Measurements from ENCODE around the gene DDX4.
"Not testable (repeated sequence)": the region's sequence is repeated elsewhere in the genome, so short reads cannot be mapped to it uniquely, and the experiment has no call there.

The DDX4 gene

GRCh38 chr5:55694152-55694830 is 43.6 kb upstream of the DDX4 start (continued):
- TF ChIP-seq ZNF292 (tag by site-specific recombination; IDR thresholded peaks at IDR 0.05; ENCODE audit: borderline replicate concordance, low read depth), result no peak
- TF ChIP-seq ZFP69B (tag by site-specific recombination; IDR thresholded peaks at IDR 0.05), result no peak
- no peak for TF ChIP-seq ZNF416 (tag by site-specific recombination; IDR thresholded peaks at IDR 0.05)
- TF ChIP-seq ZNF18 (tag by site-specific recombination; IDR thresholded peaks at IDR 0.05), result no peak

- H3K4me3 ChIP-seq (ENCODE audit: low read depth, low read length); H3K27ac ChIP-seq (ENCODE audit: extremely low read depth, low read depth, low read length); H3K9me3 ChIP-seq (ENCODE audit: control insufficient read depth, insufficient read depth, low read depth, low read length); H3K4me1 ChIP-seq (ENCODE audit: control insufficient read depth, insufficient read depth, low read length); CTCF ChIA-PET; POLR2A ChIA-PET: not testable (repeated sequence)
- H3K36me3 ChIP-seq (ENCODE audit: control insufficient read depth in 2 of 2, insufficient read depth in 1 of 2, low read length in 2 of 2), result peaks cover 11 to 12% of the 10 kb centered on the region in 2 experiments; a peak in 2 of 3 replicates
Measured at GRCh38 chr5:55696704-55697103, 41.2 kb upstream of the DDX4 start.

GRCh38 chr5:55699041-55699688 is 38.7 kb upstream of the DDX4 start:
- POLR2A ChIA-PET, result no interaction called here
- peaks cover 10 to 21% of the 10 kb centered on the region in 2 experiments for H3K36me3 ChIP-seq (ENCODE audit: control insufficient read depth in 2 of 2, insufficient read depth in 1 of 2, low read length in 2 of 2)
- H3K9me3 ChIP-seq (ENCODE audit: control insufficient read depth, insufficient read depth, low read depth, low read length), result no peaks in the 10 kb centered on the region
- no peak overlapping the region for H3K27ac ChIP-seq (ENCODE audit: extremely low read depth, low read depth, low read length)
- H3K4me3 ChIP-seq (ENCODE audit: low read depth, low read length), result no peak overlapping the region
- CTCF ChIA-PET, result interaction anchor here (0.6 to 1.1 kb wide), 2 partner anchors 22 to 292 kb away, joined by 3 read pairs; no protein-coding TSS in a partner anchor
- TF ChIP-seq HOXC10 (CRISPR knock-in tag; IDR thresholded peaks at IDR 0.05), result no peak
- TF ChIP-seq KLF8 (tag by site-specific recombination; IDR thresholded peaks at IDR 0.05), result no peak
- no peak for TF ChIP-seq TRIM28 (IDR thresholded peaks at IDR 0.05; ENCODE audit: borderline replicate concordance, low read length)
- no peak for TF ChIP-seq ZNF560 (tag by site-specific recombination; IDR thresholded peaks at IDR 0.05; ENCODE audit: borderline replicate concordance)
- TF ChIP-seq, protein P1, sequence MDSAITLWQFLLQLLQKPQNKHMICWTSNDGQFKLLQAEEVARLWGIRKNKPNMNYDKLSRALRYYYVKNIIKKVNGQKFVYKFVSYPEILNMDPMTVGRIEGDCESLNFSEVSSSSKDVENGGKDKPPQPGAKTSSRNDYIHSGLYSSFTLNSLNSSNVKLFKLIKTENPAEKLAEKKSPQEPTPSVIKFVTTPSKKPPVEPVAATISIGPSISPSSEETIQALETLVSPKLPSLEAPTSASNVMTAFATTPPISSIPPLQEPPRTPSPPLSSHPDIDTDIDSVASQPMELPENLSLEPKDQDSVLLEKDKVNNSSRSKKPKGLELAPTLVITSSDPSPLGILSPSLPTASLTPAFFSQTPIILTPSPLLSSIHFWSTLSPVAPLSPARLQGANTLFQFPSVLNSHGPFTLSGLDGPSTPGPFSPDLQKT (IDR thresholded peaks at IDR 0.05; ENCODE audit: borderline replicate concordance, low read depth, low read length), result no peak
- TF ChIP-seq KLF7 (tag by site-specific recombination; IDR thresholded peaks at IDR 0.05; ENCODE audit: borderline replicate concordance), result no peak
- TF ChIP-seq ZNF24 (tag by site-specific recombination; IDR thresholded peaks at IDR 0.05), result no peak
- no peak for TF ChIP-seq ZNF114 (tag by site-specific recombination; IDR thresholded peaks at IDR 0.05)
- TF ChIP-seq ZSCAN16 (tag by site-specific recombination; IDR thresholded peaks at IDR 0.05), result no peak
- TF ChIP-seq ZNF391 (tag by site-specific recombination; IDR thresholded peaks at IDR 0.05; ENCODE audit: borderline replicate concordance, low read depth), result no peak
- TF ChIP-seq ZNF280D (tag by site-specific recombination; IDR thresholded peaks at IDR 0.05), result no peak
- H3K4me1 ChIP-seq (ENCODE audit: control insufficient read depth, insufficient read depth, low read length), result no peaks in the 10 kb centered on the region

All from HEK293 (cell line).